Chondrocyte (in vitro differentiated cells): ENCODE measurements around the gene ARMC5. TPM values are rescaled to one million over a fixed set of nuclear protein-coding genes. Genes with fewer than 3 reads are reported as not detected.

Source experiments
- DNase-seq: peaks from one replicate; pipeline ENCODE4 v3.0.0; 2021; ENCODE audit warnings: mixed read lengths, low spot score
- H3K27ac Mint-ChIP-seq: one replicate; pipeline ENCODE4 v1.8.0; 2021; ENCODE audit warnings: mild to moderate bottlenecking, moderate library complexity, mixed read lengths; ENCODE audit not compliant: unreplicated experiment
- H3K27me3 Mint-ChIP-seq: 2 replicates; pipeline ENCODE4 v1.8.0; 2021; ENCODE audit warnings: low read depth, mixed read lengths
- H3K36me3 Mint-ChIP-seq: 2 replicates; pipeline ENCODE4 v1.8.0; 2021; ENCODE audit warnings: low read depth, mixed read lengths
- H3K4me1 Mint-ChIP-seq: 2 replicates; pipeline ENCODE4 v1.8.0; 2021; ENCODE audit warnings: low read depth, mild to moderate bottlenecking, mixed read lengths
- H3K4me3 Mint-ChIP-seq: one replicate; pipeline ENCODE4 v1.8.0; 2021; ENCODE audit warnings: mild to moderate bottlenecking, moderate library complexity, mixed read lengths; ENCODE audit not compliant: unreplicated experiment
- H3K9me3 Mint-ChIP-seq: 2 replicates; pipeline ENCODE4 v1.8.0; 2021; ENCODE audit warnings: low read depth, mixed read lengths
- total RNA-seq: library from RNA; stranded (reverse); gene quantifications from 3 replicates; pipeline ENCODE4 v1.2.1, GENCODE V29; 2021
- TF ChIP-seq, protein P1 (sequence below): fragments of 200-600 bp; sonication (generic); IDR thresholded peaks from 2 replicates; pipeline ENCODE4 v1.5.0; 2021; ENCODE audit warnings: antibody characterized with exemption, mild to moderate bottlenecking, moderate library complexity

The ARMC5 gene
- total RNA-seq, 1 donor from 2014 or later = 12.2 TPM

DNA sequence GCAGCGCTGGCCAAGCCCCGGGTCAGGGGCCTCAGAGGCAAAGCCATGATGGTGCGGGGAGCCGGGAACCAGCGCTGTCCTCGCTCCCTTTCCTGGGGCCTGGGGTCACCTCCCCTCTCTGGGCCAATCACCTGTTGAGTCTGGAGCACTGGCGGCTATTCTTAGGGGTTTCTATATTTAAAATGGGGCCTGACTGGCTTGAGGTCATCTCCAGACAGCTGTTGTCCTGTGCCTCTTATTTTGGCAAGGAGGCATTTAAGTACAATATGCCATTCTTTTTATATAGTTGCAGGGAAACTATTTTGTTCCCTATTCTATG, 31.1 kb upstream of the ARMC5 start, which contains the start of gene COX6A2:
COX6A2 (minus strand) TSS at position 82 of the 319 bp plus-strand sequence; CDS start at position 47, 35 bp downstream.
- H3K4me1 Mint-ChIP-seq = no peaks in the 10 kb centered on the region
- no peaks in the 10 kb centered on the region for H3K9me3 Mint-ChIP-seq
- peaks cover 44% of the 10 kb centered on the region for H3K27me3 Mint-ChIP-seq
- no peak within 1 kb of the TSS for H3K4me3 Mint-ChIP-seq
- TF ChIP-seq, protein P1, sequence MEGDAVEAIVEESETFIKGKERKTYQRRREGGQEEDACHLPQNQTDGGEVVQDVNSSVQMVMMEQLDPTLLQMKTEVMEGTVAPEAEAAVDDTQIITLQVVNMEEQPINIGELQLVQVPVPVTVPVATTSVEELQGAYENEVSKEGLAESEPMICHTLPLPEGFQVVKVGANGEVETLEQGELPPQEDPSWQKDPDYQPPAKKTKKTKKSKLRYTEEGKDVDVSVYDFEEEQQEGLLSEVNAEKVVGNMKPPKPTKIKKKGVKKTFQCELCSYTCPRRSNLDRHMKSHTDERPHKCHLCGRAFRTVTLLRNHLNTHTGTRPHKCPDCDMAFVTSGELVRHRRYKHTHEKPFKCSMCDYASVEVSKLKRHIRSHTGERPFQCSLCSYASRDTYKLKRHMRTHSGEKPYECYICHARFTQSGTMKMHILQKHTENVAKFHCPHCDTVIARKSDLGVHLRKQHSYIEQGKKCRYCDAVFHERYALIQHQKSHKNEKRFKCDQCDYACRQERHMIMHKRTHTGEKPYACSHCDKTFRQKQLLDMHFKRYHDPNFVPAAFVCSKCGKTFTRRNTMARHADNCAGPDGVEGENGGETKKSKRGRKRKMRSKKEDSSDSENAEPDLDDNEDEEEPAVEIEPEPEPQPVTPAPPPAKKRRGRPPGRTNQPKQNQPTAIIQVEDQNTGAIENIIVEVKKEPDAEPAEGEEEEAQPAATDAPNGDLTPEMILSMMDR = no peak
- no peak within 1 kb of the TSS for H3K27ac Mint-ChIP-seq
- H3K36me3 Mint-ChIP-seq = no peaks in the 10 kb centered on the region
- no peak for DNase-seq

DNA sequence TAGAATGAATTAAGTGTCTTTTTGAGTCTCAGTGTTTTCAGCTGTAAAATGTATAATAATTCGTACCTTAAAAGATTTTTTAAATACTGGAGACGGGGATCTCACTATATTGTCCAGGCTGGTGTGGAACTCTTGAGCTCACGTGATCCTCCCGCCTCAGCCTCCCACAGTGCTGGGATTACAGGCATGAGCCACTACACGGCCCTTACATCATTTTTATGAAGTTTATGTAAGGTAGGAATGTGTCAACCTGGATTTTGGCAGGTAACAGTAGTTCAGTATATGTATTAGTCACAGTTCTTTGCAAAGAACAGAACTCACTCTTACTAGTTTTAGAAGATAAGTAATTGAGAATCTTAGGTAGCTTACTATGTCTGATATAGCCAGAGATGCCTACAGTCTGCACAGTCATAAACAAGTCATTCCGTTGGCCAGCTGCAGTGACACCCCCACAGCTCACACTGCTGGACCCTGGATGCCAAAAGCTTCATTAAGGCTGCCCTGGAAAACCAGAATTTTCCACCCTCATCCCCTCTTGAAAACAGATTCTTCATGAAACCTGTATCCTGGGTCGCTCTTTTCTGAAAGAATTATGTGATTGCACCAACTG, 30.6 kb upstream of the ARMC5 start:
- H3K27ac Mint-ChIP-seq = no peak overlapping the region
- peak; percentile 3 for DNase-seq
- no peaks in the 10 kb centered on the region for H3K36me3 Mint-ChIP-seq
- H3K9me3 Mint-ChIP-seq = no peaks in the 10 kb centered on the region
- no peak overlapping the region for H3K4me3 Mint-ChIP-seq
- TF ChIP-seq, protein P1 = no peak
- peaks cover 39% of the 10 kb centered on the region for H3K27me3 Mint-ChIP-seq
- no peaks in the 10 kb centered on the region for H3K4me1 Mint-ChIP-seq

DNA sequence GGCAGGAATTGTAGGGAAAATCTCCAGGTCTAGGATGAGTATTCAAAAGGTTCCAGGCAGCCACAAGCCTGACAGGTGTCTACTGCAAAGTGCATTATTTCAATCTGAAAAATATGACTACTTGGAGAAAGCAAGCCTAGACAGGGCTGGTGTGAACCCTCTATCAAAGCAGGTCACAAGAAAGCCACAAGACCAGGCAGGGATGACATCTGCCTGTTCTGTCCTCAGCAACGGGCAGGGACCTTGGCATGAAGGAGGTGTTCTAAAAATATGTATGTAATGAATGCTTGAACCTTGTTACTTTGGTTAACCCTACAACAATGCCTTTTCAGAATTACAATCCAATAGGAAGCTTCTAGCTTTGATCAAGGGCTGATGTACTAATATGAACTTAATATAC, 30.0 kb upstream of the ARMC5 start:
- TF ChIP-seq, protein P1 = no peak
- H3K4me1 Mint-ChIP-seq = no peaks in the 10 kb centered on the region
- H3K27me3 Mint-ChIP-seq = peaks cover 34% of the 10 kb centered on the region

DNA sequence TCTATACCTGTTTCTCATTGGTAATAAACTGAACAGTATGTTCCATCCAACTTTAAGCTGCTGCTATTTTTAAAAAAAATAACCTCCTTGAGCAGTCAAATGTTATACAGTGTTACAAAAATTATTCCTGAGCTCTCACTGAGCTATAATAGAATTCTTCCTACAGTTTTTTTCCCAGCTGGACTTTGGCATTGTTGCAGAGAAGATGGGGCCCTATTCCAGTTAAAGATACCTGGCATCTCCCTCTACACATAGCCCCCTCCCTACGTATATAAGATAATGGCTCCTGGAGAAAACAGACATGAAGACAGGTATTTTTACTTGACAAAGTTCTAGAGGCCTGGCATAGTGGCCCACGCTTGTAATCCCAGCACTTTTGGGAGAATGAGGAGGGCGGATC, 29.5 kb upstream of the ARMC5 start:
- Mint-ChIP-seq H3K27ac (no peak overlapping the region), H3K36me3 (no peaks in the 10 kb centered on the region), H3K4me1 (no peaks in the 10 kb centered on the region), H3K27me3 (peaks cover 31% of the 10 kb centered on the region), H3K4me3 (no peak overlapping the region), H3K9me3 (no peaks in the 10 kb centered on the region)
- TF ChIP-seq, protein P1 = no peak
- no peak for DNase-seq

More for the DNA sequence above, 30.0 kb upstream of the ARMC5 start:
- Mint-ChIP-seq H3K4me3 (no peak overlapping the region), H3K27ac (no peak overlapping the region), H3K9me3 (no peaks in the 10 kb centered on the region), H3K36me3 (no peaks in the 10 kb centered on the region)
- DNase-seq = peak; percentile 13

DNA sequence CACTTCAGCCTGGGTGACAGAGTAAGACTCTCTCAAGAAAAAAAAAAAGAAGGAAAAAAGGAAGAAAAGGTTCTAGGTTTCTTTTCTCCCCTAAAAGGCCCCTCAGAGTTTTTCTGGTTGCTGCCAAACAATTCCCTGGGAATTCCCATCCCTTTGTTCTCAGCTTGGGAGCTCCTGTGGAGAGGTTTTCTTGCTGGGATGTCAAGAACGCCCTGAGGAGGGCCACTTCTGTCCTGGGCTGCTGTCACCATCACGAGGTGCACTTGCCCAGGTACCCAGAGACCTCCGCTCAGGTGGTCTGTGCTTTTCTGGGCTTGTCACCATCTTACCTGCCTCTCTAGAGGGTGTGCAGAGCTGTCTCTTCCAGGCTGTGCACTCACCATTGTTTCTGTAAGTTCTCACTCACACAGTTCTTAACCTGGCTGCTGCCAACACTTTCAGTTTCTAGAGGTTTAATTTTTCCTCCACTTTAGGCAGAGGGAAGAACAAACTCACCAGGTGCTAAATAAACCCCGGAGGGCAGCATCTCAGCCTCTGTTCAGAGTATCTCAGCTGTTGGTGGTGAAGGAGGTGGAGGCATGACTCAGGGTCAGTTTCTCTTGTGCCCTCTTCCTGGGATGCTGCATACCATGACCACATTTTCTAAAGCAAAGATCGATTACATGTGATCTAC, 28.8 kb upstream of the ARMC5 start:
- TF ChIP-seq, protein P1 = no peak
- H3K36me3 Mint-ChIP-seq = no peaks in the 10 kb centered on the region
- no peak overlapping the region for H3K4me3 Mint-ChIP-seq
- H3K27me3 Mint-ChIP-seq = peaks cover 24% of the 10 kb centered on the region
- peak; percentile 19 for DNase-seq
- no peaks in the 10 kb centered on the region for H3K9me3 Mint-ChIP-seq
- no peak overlapping the region for H3K27ac Mint-ChIP-seq
- H3K4me1 Mint-ChIP-seq = no peaks in the 10 kb centered on the region
